ENCODE measurements around the gene ANKRD33B. TPM values are rescaled to one million over a fixed set of nuclear protein-coding genes. Genes with fewer than 3 reads are reported as not detected.

The ANKRD33B gene
- total and polyA plus RNA-seq, 2 of the 8 experiments (the other 6 are each of a cell fraction or from before 2014, with no cell fraction given): 6.9 to 20.6 TPM

DNA sequence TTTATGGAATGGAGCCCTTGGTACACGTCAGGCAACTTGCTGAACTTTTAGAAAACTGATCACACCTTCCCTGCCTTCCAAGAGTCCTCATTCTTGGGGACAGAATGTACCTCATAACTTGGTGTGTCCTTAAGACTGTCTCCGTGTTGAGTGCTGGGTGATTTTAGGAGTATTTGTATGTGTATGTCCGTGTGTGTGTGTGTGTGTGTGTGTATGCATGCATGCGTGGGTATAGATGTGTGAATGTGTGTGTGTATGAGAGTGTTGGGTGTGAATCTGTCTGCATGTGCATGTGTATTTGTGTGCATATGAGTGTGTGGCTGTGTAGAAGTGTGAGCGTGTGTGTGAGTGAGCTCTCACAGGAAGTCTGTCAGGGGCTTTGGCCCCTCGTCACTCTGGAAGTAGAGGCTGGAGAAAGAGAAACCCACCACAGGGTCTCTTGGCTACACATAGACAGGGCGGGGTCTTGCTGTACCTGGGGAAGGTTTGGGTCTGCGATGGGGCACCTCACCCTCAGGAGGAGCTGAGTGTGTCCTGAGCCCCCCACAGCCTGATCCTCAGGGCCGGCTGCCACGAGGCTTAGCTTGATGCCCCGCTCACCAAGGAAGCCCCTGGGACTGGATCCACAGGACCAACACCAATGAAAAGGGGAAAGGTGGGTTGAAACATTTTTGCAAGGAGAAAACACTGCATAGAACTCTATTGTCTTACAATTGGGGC is 33.1 kb upstream of the ANKRD33B start (continued):
- no peak for TF ChIP-seq HDAC6 (IDR thresholded peaks at IDR 0.05; ENCODE audit: low read depth, low read length)
- TF ChIP-seq ZNF274 (IDR thresholded peaks at IDR 0.05; ENCODE audit: borderline replicate concordance, extremely low read depth, low read length): no peak
- TF ChIP-seq, protein P1, sequence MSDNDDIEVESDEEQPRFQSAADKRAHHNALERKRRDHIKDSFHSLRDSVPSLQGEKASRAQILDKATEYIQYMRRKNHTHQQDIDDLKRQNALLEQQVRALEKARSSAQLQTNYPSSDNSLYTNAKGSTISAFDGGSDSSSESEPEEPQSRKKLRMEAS (IDR thresholded peaks at IDR 0.05): no peak
- no peak for TF ChIP-seq KDM1A (IDR thresholded peaks at IDR 0.05; ENCODE audit: borderline replicate concordance, low read length)
- no peak for TF ChIP-seq POLR2A (IDR thresholded peaks at IDR 0.05; ENCODE audit: control extremely low read depth in 1 of 2, low read depth in 2 of 2, low read length in 2 of 2)
- TF ChIP-seq TAF1 (IDR thresholded peaks at IDR 0.05; ENCODE audit: low read depth, low read length): no peak
- no peak for TF ChIP-seq TEAD4 (IDR thresholded peaks at IDR 0.05; ENCODE audit: low read depth, low read length)
- TF ChIP-seq SP4 (IDR thresholded peaks at IDR 0.05; ENCODE audit: low read length): no peak
